NCI-H1417 treated with DMSO at 0.1 percent for 48 hours (cell line): ENCODE results near the gene ARHGEF7.
"Not testable (repeated sequence)": the region's sequence is repeated elsewhere in the genome, so short reads cannot be mapped to it uniquely, and the experiment has no call there.

Source experiments
- DNase-seq: peaks from one replicate; lab custom pipeline; 2025; lab: John Stamatoyannopoulos, UW

ARHGEF7 gene, protein sequence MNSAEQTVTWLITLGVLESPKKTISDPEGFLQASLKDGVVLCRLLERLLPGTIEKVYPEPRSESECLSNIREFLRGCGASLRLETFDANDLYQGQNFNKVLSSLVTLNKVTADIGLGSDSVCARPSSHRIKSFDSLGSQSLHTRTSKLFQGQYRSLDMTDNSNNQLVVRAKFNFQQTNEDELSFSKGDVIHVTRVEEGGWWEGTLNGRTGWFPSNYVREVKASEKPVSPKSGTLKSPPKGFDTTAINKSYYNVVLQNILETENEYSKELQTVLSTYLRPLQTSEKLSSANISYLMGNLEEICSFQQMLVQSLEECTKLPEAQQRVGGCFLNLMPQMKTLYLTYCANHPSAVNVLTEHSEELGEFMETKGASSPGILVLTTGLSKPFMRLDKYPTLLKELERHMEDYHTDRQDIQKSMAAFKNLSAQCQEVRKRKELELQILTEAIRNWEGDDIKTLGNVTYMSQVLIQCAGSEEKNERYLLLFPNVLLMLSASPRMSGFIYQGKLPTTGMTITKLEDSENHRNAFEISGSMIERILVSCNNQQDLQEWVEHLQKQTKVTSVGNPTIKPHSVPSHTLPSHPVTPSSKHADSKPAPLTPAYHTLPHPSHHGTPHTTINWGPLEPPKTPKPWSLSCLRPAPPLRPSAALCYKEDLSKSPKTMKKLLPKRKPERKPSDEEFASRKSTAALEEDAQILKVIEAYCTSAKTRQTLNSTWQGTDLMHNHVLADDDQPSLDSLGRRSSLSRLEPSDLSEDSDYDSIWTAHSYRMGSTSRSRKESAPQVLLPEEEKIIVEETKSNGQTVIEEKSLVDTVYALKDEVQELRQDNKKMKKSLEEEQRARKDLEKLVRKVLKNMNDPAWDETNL

DNA sequence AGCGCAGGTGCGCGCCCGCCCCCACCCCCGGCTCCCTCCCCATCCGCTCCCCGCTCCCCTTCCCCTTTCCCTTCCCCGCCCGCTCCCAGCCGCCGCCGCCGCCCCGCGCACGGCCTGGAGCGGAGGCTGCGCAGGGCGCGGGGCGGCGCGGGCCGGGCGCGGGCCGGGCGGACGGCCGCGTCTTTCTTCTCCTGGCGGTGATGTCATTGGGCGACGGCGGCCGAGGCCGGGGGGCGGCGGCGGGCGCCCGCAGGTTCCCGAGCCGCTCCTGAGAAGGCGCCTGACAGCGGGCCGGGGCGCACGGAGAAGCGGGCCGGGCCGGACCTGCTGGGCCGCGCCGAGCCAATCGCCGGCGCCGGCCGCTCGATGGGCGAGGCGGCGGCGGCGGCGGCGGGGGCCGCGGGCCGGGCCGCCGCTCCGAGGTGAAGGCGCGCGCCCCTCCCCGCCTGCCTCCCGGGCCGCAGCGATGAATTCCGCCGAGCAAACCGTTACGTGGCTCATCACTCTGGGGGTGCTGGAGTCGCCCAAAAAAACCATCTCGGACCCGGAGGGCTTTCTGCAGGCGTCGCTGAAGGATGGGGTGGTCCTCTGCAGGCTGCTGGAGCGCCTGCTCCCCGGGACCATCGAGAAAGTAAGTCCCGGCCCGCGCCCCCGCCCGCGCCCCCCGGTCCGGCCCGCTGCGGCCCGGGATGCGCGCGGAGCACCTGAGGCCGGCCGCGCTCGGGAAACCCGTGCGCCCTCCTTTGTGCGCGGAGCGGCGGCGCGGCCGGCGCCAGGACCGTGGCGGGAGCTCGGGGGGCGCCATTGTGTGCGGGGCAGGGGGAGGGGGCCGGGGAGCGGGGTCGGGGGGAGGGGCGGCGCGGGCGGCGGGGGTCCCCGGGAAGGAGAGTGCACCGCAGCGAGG, at the start of gene ARHGEF7:
Gene ARHGEF7 (plus strand): TSS at position 250 of the 904 bp plus-strand sequence. CDS start 217 bp downstream, at position 467.
- DNase-seq: no peak

- no peak for DNase-seq
Measured at GRCh38 chr13:111065698-111066097, 49.4 kb upstream of the ARHGEF7 start.

DNA sequence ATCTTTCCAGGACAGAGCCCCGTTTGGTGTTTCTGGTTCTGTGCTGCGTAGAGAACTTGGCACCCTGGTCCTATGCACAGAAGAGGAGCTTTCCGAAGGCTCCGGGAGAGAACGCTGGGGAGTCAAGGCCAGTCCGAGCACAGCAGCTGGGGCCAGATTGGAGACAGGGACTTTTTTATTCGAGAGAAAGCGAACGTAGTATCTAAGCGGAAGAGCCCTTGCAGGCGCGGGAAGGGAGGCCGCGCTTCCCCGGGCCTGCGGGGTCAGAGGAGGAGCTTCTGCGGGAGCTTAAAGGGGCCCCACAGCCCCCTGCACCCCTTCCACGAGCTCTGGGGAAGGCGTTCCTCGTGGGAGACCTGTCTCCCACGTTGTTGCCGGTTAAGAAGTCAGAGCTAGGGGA, 48.6 kb upstream of the ARHGEF7 start:
- DNase-seq: no peak

DNA sequence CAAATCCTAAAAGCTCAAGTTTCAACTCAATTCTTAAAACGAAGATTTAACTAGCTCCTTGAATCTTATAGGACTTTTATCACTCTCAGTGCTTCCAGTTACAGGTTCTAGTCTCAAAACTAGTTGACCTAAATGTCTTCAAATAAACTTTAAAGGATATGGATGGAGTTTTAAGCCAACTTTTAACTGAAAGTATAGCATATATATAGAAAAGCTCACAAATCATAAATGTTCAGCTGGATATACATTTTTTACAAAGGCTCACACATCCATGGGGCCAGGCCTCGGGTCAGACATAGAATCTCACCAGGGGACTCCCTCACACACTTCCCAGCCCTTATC, 47.1 kb upstream of the ARHGEF7 start:
- DNase-seq: no peak

DNA sequence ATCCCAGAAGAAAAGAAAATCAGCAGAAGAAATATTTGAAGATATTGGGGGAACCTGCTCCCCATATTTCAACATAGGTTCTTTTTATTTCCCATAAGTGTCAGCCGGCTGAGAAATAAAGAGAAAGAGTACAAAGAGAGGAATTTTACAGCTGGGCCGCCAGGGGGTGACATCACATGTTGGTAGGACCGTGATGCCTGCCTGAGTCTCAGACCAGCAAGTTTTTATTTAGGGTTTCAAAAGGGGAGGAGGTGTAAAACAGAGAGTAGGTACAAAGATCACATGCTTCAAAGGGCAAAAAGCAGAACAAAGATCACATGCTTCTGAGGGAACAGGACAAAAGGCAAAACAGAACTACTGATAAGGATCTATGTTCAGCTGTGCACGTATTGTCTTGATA, 44.0 kb upstream of the ARHGEF7 start:
- DNase-seq: not testable (repeated sequence)

GRCh38 chr13:111071526-111071925, 43.6 kb upstream of the ARHGEF7 start:
- DNase-seq: not testable (repeated sequence)

- no peak for DNase-seq
Measured at GRCh38 chr13:111074826-111075225, 40.3 kb upstream of the ARHGEF7 start.

DNA sequence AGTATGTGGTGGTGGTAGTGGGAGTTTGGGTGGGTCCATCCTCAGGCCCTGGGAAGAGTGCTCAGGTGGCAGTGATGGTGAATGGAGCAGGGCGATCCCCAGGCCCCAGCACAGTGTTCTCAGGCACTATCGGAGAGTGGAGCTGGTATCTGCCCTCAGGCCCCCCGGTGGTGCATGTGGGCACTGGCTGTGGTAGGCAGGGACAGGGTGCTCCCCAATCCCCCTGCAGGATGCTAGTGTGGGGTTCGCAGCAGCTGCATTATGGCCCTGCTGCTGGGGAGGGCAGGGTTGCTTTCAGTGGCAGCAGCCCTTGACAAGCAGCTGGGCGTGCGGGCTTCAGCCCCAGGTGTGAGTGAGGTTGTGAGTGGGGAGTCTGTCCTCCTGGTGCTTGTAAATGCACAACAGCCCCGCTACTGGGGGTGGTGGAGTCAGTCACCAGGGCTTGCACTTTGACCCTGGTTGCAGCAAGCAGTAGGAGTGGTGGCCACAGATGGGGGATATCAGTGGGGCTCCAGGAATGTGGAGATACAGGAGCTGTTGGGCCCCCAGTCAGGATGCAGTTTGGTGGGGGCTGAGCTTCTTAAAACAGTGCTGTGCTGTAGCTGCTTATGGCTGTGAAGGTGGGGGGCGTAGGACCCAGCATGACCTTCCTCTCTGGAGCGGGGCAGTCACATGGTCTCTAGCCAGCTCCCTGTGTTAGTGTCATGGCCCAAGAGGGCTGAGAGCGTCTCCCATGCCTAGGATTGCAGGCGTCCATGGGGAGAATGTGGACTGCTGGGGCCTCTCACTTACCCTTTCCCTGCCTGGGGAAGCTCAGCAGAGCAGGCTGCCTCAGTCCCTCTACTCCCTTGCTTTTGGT, 38.7 kb upstream of the ARHGEF7 start:
- DNase-seq: no peak

GRCh38 chr13:111079375-111079774, 35.7 kb upstream of the ARHGEF7 start:
- no peak for DNase-seq

GRCh38 chr13:111080642-111081041, 34.5 kb upstream of the ARHGEF7 start:
- DNase-seq: no peak

GRCh38 chr13:111082240-111082639, 32.9 kb upstream of the ARHGEF7 start:
- no peak for DNase-seq

GRCh38 chr13:111082769-111083168, 32.3 kb upstream of the ARHGEF7 start:
- DNase-seq: not testable (repeated sequence)

- not testable (repeated sequence) for DNase-seq
Measured at GRCh38 chr13:111083693-111084092, 31.4 kb upstream of the ARHGEF7 start.

- no peak for DNase-seq
Measured at GRCh38 chr13:111090169-111090568, 24.9 kb upstream of the ARHGEF7 start.

GRCh38 chr13:111092685-111093084, 22.4 kb upstream of the ARHGEF7 start:
- no peak for DNase-seq

- DNase-seq: no peak
Measured at GRCh38 chr13:111093136-111093535, 22.0 kb upstream of the ARHGEF7 start.

- no peak for DNase-seq
Measured at GRCh38 chr13:111093634-111094033, 21.5 kb upstream of the ARHGEF7 start.

- no peak for DNase-seq
Measured at GRCh38 chr13:111095031-111095840, 19.9 kb upstream of the ARHGEF7 start.

GRCh38 chr13:111095911-111096501, 19.1 kb upstream of the ARHGEF7 start:
- DNase-seq: no peak

DNA sequence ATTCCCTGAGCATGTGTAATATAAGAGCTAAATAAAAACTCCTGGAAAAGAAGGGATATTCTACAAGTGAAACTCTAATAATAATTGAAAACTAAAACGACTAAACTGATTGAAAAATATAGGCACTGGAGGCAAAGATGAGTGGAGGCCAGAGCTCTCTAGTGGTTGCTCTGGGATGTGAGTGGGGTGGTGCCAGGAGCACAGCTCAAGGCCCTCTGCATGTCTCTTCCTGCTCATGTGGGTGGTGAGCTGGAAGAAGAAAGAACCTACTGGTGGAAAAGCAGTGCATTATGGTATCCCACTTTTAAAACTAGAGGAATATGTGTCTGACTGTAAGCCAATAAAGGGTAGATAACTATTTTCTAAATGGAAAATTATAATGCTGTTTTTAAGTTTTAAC, 15.8 kb upstream of the ARHGEF7 start:
- DNase-seq: no peak
